T-helper 1 cell treated with Interleukin-12 subunit alpha and Interleukin-12 subunit beta and Interleukin-4 antibody, amounts not matched to agents 30 μg/mL and 1 μg/mL, for 36 hours (primary cell): ENCODE data around the gene COL4A2.
"Not testable (repeated sequence)": the region's sequence is repeated elsewhere in the genome, so short reads cannot be mapped to it uniquely, and the experiment has no call there.

ENCODE experiments used
- H3K27ac Mint-ChIP-seq: one replicate; pipeline ENCODE4 v1.8.0; 2021; ENCODE audit warnings: mild to moderate bottlenecking, mixed read lengths
- H3K27me3 Mint-ChIP-seq: one replicate; pipeline ENCODE4 v1.8.0; 2021; ENCODE audit warnings: low read depth, mixed read lengths
- H3K36me3 Mint-ChIP-seq: one replicate; pipeline ENCODE4 v1.8.0; 2021; ENCODE audit warnings: low read depth, mixed read lengths
- H3K4me1 Mint-ChIP-seq: one replicate; pipeline ENCODE4 v1.8.0; 2021; ENCODE audit warnings: low read depth, mixed read lengths
- H3K4me3 Mint-ChIP-seq: one replicate; pipeline ENCODE4 v1.8.0; 2021; ENCODE audit warnings: mild to moderate bottlenecking, moderate library complexity, mixed read lengths
- H3K9me3 Mint-ChIP-seq: one replicate; pipeline ENCODE4 v1.8.0; 2021; ENCODE audit warnings: mixed read lengths

Gene COL4A2

DNA sequence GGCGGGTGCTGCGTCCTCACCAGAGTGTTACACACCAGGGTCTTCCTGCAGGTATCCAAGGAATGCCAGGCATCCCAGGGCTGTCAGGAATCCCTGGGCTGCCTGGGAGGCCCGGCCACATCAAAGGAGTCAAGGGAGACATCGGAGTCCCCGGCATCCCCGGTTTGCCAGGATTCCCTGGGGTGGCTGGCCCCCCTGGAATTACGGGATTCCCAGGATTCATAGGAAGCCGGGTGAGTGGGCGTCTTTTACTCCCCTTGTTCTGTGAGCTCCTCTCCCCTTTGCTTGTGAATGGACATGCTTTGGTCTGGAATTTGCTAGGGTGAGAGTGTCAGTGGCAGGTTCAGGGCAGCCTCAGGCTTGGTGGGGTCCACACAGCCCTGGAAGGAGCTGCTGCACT, 178.5 kb downstream of the COL4A2 start:
- Mint-ChIP-seq H3K9me3 (no peaks in the 10 kb centered on the region), H3K36me3 (no peaks in the 10 kb centered on the region)

DNA sequence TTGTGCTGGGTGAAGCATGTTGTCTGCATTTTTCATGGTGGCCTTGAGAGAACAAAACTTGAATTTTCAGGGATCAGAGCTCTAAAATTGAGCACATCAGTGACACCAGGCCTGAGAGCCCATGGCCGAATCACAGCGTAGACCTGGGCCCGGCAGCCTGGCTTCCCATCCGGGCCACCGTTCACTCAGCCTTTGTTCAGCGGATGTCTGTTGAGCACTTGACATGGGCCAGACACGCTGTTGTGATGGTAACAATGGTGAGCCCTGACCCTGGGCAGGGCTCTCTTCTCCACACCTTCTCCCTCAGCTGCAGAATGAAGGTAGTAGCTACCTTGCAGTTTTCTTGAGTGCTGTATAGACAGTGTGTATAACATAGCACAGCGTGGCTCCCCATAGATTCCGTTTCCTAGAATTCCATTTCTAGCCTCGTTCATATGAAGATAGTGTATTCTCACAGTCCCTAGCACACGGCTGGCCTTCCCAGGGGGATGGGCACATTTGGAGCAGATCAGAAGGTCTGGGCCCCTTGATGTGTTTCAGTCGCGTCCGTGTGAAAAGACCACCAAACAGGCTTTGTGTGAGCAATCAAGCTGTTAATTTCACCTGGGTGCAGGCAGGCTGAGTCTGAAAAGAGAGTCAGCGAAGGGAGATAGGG, 179.1 kb downstream of the COL4A2 start:
- Mint-ChIP-seq H3K27me3 (no peaks in the 10 kb centered on the region), H3K9me3 (no peaks in the 10 kb centered on the region), H3K36me3 (no peaks in the 10 kb centered on the region), H3K4me3 (no peak overlapping the region), H3K27ac (no peak overlapping the region), H3K4me1 (no peaks in the 10 kb centered on the region)

More for the DNA sequence above, 178.5 kb downstream of the COL4A2 start:
- H3K27me3 Mint-ChIP-seq = no peaks in the 10 kb centered on the region
- no peaks in the 10 kb centered on the region for H3K4me1 Mint-ChIP-seq
- H3K27ac Mint-ChIP-seq = no peak overlapping the region
- no peak overlapping the region for H3K4me3 Mint-ChIP-seq

DNA sequence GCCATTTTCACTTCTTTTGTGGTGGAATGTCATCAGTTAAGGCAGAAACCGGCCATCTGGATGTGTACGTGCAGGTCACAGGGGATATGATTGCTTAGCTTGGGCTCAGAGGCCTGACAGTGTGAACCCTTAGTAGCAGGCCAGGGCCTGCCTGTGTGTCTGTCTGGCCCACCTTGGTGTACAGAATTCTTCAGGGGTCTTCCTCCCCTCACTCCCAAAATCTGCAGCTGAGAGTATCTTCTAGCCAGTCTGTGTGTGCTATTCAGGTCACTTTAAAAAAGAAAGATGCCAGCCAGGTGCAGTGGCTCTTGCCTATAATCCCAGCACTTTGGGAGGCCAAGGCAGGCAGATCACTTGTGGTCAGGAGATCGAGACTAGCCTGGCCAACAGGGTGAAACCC, 179.8 kb downstream of the COL4A2 start:
- not testable (repeated sequence) for H3K4me1 Mint-ChIP-seq, H3K27me3 Mint-ChIP-seq, H3K27ac Mint-ChIP-seq, H3K36me3 Mint-ChIP-seq, H3K9me3 Mint-ChIP-seq, H3K4me3 Mint-ChIP-seq

DNA sequence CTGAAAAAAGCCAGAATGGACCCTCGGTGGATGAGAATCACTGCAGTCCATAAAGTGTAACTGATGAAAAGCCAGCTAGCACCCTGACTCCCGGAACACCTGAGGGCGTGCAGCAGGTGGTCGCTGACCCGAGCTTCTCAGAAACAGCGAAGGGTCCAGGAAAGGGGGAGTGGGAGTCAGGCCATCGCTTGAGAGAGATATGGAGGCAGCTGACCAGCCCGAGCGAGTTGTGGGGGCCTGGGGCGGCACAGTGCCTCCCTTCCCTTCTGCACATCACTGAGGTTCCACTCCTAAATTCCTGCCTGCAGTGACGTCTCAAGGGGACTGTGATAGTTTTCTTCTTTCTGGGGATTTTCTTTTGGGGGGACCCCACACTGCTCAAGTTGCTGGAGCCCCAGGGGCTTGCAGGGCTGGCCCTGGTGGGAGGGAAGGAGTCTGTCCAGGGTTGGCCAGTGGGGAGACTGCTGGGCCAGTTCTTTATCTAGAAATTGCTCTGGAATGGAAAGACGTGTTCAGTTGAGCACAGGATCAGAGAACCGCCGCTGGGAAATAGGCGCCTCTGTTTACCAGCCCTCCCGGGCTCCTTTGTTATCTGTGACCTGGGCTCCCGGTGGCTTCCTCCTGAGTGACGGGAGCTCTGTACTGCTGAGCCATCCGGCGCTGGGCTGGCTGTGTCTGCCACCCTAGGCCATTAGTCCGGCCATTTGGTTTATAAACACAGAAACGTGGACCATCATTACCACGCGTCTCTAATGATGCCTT, 183.1 kb downstream of the COL4A2 start:
- Mint-ChIP-seq H3K36me3 (no peaks in the 10 kb centered on the region), H3K4me1 (no peaks in the 10 kb centered on the region), H3K27me3 (no peaks in the 10 kb centered on the region), H3K27ac (no peak overlapping the region), H3K4me3 (no peak overlapping the region), H3K9me3 (no peaks in the 10 kb centered on the region)

DNA sequence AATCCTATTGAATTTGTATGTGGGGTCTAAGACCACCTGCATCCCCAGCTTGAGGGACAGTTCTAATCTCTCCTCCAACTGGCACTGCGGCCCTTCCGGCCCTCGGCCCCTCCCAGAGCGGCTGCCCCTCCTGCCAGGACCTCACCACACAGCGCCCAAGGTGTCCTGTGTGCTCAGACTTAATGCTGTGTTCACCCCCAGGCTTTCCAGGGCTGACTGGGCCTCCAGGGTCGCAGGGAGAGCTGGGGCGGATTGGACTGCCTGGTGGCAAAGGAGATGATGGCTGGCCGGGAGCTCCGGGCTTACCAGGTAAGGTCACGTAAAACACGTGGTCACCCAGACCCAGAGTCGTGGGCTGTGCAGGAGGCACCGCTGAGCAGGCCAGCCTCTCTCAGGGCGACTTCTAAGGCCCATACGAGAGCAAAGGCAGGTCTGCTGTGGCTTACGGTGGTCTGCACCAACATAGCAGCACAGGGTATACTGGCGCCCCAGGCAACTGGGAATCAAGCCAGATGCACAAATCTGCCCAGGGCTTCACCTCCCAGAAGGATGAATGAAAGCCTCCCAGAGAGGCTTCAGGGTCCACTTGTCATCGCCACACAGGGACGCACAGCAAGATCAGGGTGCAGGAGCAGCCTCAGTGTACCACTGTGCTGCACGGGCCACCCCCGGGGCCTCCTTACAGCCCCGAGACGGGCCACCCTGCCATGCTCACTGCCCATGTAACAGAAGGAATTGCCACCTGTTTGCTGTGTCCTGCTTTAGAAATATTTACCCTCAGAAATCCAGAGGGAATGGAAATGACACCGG, 185.0 kb downstream of the COL4A2 start:
- Mint-ChIP-seq H3K4me1 (no peaks in the 10 kb centered on the region), H3K27ac (no peak overlapping the region), H3K4me3 (no peak overlapping the region), H3K27me3 (no peaks in the 10 kb centered on the region), H3K36me3 (no peaks in the 10 kb centered on the region), H3K9me3 (no peaks in the 10 kb centered on the region)

DNA sequence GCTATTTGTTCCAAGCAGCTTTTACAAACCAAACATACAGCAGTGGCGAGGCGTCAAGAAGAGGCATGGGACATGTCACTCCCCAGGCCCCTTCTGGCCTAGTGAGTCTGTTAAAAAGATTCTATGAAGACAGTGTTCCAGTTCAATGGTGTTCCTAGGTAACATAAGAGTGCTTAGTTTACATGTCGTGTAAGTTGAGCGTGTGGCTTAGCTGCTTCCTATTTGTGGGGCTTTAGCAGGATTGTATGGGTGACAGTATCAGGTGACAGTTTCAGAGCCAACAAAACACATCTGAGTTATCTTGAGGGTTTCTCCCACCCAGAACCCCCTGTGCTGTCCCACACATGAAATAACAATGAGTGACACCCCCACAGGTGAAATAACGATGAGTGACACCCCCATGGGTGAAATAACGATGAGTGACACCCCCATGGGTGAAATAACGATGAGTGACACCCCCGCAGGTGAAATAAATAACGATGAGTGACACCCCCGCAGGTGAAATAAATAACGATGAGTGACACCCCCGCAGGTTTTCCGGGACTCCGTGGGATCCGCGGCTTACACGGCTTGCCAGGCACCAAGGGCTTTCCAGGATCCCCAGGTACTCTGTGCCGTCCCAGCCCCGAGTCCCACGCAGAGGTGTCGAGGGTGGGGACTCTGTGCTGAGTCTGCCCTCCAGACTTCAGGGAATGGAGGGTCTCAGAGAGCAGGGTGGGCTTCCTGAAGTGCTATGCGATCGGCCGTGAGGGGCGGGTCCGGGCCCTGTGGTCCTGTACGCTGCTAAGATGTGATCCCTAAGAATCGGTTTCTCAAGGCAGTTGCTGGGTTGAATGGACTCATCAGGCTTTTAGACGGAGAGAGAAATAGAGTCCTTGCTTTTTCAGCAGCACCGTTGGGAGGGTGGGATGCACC, 185.9 kb downstream of the COL4A2 start:
- H3K27me3 Mint-ChIP-seq = no peaks in the 10 kb centered on the region
- H3K27ac Mint-ChIP-seq = no peak overlapping the region
- no peaks in the 10 kb centered on the region for H3K4me1 Mint-ChIP-seq
- H3K36me3 Mint-ChIP-seq = no peaks in the 10 kb centered on the region
- no peak overlapping the region for H3K4me3 Mint-ChIP-seq
- no peaks in the 10 kb centered on the region for H3K9me3 Mint-ChIP-seq

DNA sequence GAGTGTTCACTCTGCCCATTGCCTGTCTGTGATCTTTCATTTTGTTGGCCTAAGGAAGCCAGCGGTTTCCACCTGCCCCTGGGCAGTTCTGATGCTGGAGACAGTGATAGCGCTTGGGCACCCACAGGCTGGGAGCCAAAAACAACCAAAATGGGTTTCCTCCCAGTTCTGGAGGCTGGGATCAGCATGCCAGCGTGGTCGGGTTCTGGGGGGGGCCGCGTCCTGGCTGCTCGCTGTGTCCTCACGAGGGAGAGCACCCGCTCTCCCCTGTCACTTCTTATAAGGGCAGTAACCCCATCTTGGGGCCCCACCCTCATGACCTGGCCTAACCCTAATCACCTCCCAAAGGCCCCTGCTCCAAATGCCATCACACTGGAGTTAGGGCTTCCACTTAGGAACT, 186.5 kb downstream of the COL4A2 start:
- no peak overlapping the region for H3K27ac Mint-ChIP-seq
- no peaks in the 10 kb centered on the region for H3K4me1 Mint-ChIP-seq
- no peaks in the 10 kb centered on the region for H3K27me3 Mint-ChIP-seq
- no peak overlapping the region for H3K4me3 Mint-ChIP-seq
- H3K36me3 Mint-ChIP-seq = no peaks in the 10 kb centered on the region
- H3K9me3 Mint-ChIP-seq = no peaks in the 10 kb centered on the region

DNA sequence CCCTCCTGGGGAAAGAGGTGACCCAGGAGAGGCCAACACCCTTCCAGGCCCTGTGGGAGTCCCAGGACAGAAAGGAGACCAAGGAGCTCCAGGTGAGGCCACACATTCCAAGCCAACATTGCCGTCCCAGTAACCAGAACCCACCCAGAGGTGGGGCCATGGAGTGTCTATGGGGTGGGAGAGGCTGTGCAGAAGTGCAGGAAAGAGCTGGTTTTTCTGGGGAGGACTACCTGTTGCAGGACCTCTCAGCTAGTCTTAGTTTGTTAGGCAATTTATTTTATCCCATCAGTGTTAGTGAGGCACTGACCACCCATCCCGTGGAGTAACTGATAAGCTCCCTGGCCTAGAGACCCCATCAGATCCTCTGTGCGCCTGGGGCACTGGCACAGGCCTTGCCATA, 188.3 kb downstream of the COL4A2 start:
- H3K36me3 Mint-ChIP-seq = no peaks in the 10 kb centered on the region
- H3K27me3 Mint-ChIP-seq = no peaks in the 10 kb centered on the region
- H3K4me1 Mint-ChIP-seq = no peaks in the 10 kb centered on the region
- no peak overlapping the region for H3K4me3 Mint-ChIP-seq
- H3K9me3 Mint-ChIP-seq = no peaks in the 10 kb centered on the region
- no peak overlapping the region for H3K27ac Mint-ChIP-seq

DNA sequence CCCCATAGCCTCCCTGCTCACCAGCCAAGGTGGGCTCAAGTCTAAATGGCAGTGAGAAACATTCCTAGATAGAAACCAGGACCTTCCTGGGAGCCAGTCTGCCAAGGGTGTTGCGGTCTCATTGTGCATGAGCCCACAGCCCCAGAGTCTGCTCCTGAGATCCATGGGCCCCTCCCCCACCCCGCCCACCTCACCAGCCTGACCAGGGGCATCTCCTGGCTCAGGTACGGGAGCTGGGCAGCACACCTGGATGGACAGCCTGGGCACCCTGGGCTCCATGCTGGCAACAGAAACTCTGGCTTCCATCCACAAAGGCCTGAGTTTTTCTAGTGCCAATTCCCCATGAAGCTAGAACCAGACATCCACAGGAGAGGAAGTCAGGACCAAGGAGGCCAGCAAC, 188.8 kb downstream of the COL4A2 start:
- H3K4me1 Mint-ChIP-seq = no peaks in the 10 kb centered on the region
- H3K4me3 Mint-ChIP-seq = no peak overlapping the region
- no peaks in the 10 kb centered on the region for H3K27me3 Mint-ChIP-seq
- no peaks in the 10 kb centered on the region for H3K9me3 Mint-ChIP-seq
- H3K36me3 Mint-ChIP-seq = no peaks in the 10 kb centered on the region
- no peak overlapping the region for H3K27ac Mint-ChIP-seq

DNA sequence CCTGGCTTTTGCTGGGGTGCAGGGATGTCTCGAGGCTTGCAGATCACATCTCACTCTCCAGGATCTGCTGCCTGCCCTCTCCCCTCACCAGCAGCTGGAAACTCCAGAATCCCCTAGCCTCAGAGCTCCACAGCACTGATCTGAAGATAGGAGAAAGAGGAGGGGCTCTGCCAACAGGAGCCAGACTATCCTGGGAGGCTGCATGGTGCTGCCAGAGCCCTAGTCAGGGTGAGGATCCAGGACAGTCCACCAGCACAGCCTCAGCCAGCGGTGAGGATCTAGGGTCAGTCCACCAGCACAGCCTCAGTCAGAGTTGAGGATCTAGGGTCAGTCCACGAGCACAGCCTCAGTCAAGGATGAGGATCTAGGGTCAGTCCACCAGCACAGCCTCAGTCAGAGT, 189.2 kb downstream of the COL4A2 start:
- Mint-ChIP-seq H3K4me1 (no peaks in the 10 kb centered on the region), H3K27ac (no peak overlapping the region), H3K9me3 (no peaks in the 10 kb centered on the region), H3K36me3 (no peaks in the 10 kb centered on the region), H3K4me3 (no peak overlapping the region), H3K27me3 (no peaks in the 10 kb centered on the region)

DNA sequence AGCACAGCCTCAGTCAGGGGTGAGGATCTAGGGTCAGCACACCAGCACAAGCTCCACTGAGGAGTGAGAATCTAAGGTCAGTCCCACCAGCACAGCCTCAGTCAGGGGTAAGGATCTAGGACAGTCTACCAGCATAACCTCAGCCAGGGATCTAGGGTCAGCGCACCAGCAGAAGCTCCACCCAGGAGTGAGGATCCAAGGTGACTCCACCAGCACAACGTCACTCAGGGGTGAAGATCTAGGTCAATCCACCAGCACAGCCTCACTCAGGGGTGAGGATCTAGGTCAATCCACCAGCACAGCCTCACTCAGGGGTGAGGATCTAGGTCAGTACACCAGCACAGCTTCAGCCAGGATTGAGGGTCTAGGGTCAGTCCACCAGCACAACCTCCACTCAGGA, 189.9 kb downstream of the COL4A2 start:
- Mint-ChIP-seq H3K4me3 (no peak overlapping the region), H3K27me3 (no peaks in the 10 kb centered on the region), H3K4me1 (no peaks in the 10 kb centered on the region), H3K27ac (no peak overlapping the region), H3K9me3 (no peaks in the 10 kb centered on the region), H3K36me3 (no peaks in the 10 kb centered on the region)

DNA sequence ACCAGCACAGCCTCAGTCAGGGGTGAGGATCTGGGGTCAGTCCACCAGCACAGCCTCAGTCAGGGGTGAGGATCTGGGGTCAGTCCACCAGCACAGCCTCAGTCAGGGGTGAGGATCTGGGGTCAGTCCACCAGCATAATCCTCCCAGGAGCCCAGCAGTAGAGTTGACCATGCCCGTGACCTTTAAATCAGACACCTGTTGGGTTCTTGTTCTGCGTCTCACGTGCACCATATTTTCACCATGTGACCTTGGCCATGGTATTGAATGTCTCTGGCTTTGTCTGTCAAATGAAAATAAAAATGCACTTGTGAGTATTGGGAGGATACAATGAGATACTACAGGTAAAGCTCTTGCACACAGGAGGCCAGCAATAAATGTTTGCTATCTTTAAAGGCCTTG, 190.8 kb downstream of the COL4A2 start:
- not testable (repeated sequence) for H3K4me1 Mint-ChIP-seq, H3K36me3 Mint-ChIP-seq, H3K9me3 Mint-ChIP-seq, H3K27ac Mint-ChIP-seq, H3K4me3 Mint-ChIP-seq, H3K27me3 Mint-ChIP-seq

DNA sequence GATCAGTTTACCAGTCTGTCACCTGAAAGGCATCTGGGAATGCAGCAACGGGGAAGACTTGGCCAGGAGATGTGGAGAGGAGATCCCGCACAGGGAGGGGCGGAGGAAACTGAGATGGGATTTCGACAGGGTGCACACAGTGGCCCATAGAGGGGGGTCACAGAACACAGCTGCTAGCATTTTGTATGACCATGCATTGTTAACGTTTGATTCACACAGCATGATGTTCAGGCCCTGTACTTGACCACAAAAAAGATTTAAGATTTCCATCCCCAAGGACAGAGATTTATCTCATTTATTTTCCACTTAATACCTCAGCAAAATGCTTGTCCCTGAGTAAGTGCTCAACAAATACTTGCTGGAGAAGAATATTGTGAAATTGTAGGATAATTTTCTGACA, 191.2 kb downstream of the COL4A2 start:
- Mint-ChIP-seq H3K36me3 (no peaks in the 10 kb centered on the region), H3K27me3 (no peaks in the 10 kb centered on the region), H3K4me3 (no peak overlapping the region), H3K27ac (no peak overlapping the region), H3K4me1 (no peaks in the 10 kb centered on the region), H3K9me3 (no peaks in the 10 kb centered on the region)

DNA sequence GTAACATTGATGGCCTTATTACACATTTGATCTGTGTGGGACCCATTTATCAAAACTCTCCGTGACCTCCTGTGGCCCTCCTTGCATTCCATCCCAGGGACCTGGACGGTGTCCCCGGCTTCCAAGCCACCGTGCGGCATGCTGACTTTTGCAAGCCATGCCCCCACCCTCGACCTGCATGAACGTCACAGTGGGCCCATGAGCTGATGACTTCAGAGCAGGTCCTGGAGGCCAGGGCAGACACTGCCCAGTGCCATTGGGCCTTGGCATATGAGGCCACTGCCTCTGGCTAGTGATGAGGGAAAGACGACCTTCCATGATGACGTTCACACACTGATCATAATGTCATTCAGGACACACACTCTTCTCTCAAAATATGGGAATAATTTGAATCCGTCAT, 191.7 kb downstream of the COL4A2 start:
- H3K27me3 Mint-ChIP-seq = no peaks in the 10 kb centered on the region
- H3K4me3 Mint-ChIP-seq = no peak overlapping the region
- no peak overlapping the region for H3K27ac Mint-ChIP-seq
- H3K9me3 Mint-ChIP-seq = no peaks in the 10 kb centered on the region
- no peaks in the 10 kb centered on the region for H3K4me1 Mint-ChIP-seq
- H3K36me3 Mint-ChIP-seq = no peaks in the 10 kb centered on the region
